Lung (tissue), 12 donors: ENCODE data around the gene AGAP1. TPM values are rescaled to one million over a fixed set of nuclear protein-coding genes. Genes with fewer than 3 reads are reported as not detected.

Experiments used
- ATAC-seq: fragments of 200-7000 bp; cut with Tn5 transposase; one replicate; pipeline ENCODE4 v1.9.1; 2020; ENCODE audit warnings: moderate number of reproducible peaks; ENCODE audit not compliant: insufficient read depth, low FRiP score
- DNase-seq, 3 donors: peaks; one replicate each; pipeline ENCODE4 v3.0.0-alpha.2; 2013 to 2017
- H3K27ac ChIP-seq, 2 donors: one replicate each; pipeline ENCODE4 v1.5.1; 2013; ENCODE audit warnings: mild to moderate bottlenecking in 2 of 2, moderate library complexity in 2 of 2, control low read depth in 1 of 2, inconsistent platforms in 1 of 2, low read depth in 1 of 2, low read length in 1 of 2
- H3K27me3 ChIP-seq, 3 donors: one replicate each; pipeline ENCODE4 v1.5.1; 2013; ENCODE audit warnings: low read length in 2 of 3; ENCODE audit not compliant: control insufficient read depth in 3 of 3, insufficient read depth in 3 of 3
- H3K36me3 ChIP-seq, 4 donors: one replicate each; pipeline ENCODE4 v1.5.1; 2013; ENCODE audit warnings: low read length in 4 of 4, mild to moderate bottlenecking in 1 of 4, moderate library complexity in 1 of 4; ENCODE audit not compliant: control insufficient read depth in 4 of 4, insufficient read depth in 4 of 4
- H3K4me1 ChIP-seq, 5 donors: one replicate each; pipeline ENCODE4 v1.5.1; 2013; ENCODE audit warnings: low read length in 5 of 5, mild to moderate bottlenecking in 2 of 5, moderate library complexity in 1 of 5; ENCODE audit not compliant: control insufficient read depth in 5 of 5, insufficient read depth in 5 of 5
- H3K4me3 ChIP-seq: one replicate; pipeline ENCODE4 v1.5.1; 2013; ENCODE audit warnings: mild to moderate bottlenecking, control low read depth, moderate library complexity
- H3K9ac ChIP-seq, 2 donors: one replicate each; pipeline ENCODE4 v1.5.1; 2013; ENCODE audit warnings: low read length in 2 of 2, control low read depth in 1 of 2; ENCODE audit not compliant: insufficient read depth in 1 of 2
- H3K9me3 ChIP-seq, 4 donors: one replicate each; pipeline ENCODE4 v1.5.1; 2013; ENCODE audit warnings: low read length in 3 of 4, mild to moderate bottlenecking in 1 of 4, moderate library complexity in 1 of 4; ENCODE audit not compliant: control insufficient read depth in 4 of 4, insufficient read depth in 3 of 4
- WGBS, 2 donors: extraction: QIAGEN DNeasy Blood & Tissue Kit; methylation state at CpG; one replicate each; pipeline ENCODE4 v1.1.7; 2013; 5-methylcytosine and 5-hydroxymethylcytosine counted together
- polyA plus RNA-seq, 2 donors: library from polyadenylated mRNA; stranded (reverse); fragments of 200-250 nt; gene quantifications; one replicate each; pipeline ENCODE4 v1.2.1, GENCODE V29; 2013
- total RNA-seq, 2 donors: library from RNA; depleted of rRNA in 1 of 2; stranded (reverse); fragments of >200 nt in 1 of 2; gene quantifications; one replicate each; pipeline ENCODE4 v1.2.1, GENCODE V29; 2014 to 2021
- TF ChIP-seq, protein P1 (sequence below): IDR thresholded peaks from 2 replicates; pipeline ENCODE4 v1.5.1; 2012; ENCODE audit warnings: mild to moderate bottlenecking; ENCODE audit errors: control extremely low read depth, extremely low read depth
- donor health status: control.
- donor health status: control.
- donor health status: Bipolar disorder and iron deficiency.
- donor health status: healthy.
- donor health status: DM: yes; HTN: yes; CAD: no.

The AGAP1 gene
- total and polyA plus RNA-seq, 4 donors: 6.6 to 39.4 (median 20.2) TPM

DNA sequence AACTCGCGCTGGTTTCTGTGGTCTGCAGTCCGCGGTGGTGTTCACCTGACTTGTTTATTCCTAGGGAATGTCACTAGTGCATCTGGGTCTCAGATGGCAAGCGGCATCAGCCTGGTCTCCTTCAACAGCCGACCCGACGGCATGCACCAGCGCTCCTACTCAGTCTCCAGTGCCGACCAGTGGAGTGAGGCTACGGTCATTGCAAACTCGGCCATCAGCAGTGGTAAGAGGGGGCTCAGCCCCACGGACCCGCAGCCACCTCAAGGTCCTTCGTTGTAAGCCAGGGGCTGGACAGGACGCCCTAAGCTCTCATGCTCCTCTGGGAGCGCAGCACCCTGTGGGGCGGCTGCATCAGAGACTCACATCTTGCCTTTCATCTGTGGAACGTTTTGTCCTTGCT, 436.9 kb downstream of the AGAP1 start:
- Histone ChIP-seq H3K27ac (no peak overlapping the region), H3K9ac (no peak overlapping the region), H3K4me1 (peaks cover 0 to 9% (median 0%) of the 10 kb centered on the region in 5 donors), H3K4me3 (no peak overlapping the region), H3K9me3 (no peaks in the 10 kb centered on the region), H3K27me3 (no peaks in the 10 kb centered on the region), H3K36me3 (peaks cover 1 to 19% (median 4%) of the 10 kb centered on the region in 4 donors)
- DNase-seq (no peak), ATAC-seq (no peak)
- WGBS, 2 donors: 92 to 95% methylated on average over 19 of the region's 19 CpGs
- TF ChIP-seq, protein P1, sequence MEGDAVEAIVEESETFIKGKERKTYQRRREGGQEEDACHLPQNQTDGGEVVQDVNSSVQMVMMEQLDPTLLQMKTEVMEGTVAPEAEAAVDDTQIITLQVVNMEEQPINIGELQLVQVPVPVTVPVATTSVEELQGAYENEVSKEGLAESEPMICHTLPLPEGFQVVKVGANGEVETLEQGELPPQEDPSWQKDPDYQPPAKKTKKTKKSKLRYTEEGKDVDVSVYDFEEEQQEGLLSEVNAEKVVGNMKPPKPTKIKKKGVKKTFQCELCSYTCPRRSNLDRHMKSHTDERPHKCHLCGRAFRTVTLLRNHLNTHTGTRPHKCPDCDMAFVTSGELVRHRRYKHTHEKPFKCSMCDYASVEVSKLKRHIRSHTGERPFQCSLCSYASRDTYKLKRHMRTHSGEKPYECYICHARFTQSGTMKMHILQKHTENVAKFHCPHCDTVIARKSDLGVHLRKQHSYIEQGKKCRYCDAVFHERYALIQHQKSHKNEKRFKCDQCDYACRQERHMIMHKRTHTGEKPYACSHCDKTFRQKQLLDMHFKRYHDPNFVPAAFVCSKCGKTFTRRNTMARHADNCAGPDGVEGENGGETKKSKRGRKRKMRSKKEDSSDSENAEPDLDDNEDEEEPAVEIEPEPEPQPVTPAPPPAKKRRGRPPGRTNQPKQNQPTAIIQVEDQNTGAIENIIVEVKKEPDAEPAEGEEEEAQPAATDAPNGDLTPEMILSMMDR: no peak

DNA sequence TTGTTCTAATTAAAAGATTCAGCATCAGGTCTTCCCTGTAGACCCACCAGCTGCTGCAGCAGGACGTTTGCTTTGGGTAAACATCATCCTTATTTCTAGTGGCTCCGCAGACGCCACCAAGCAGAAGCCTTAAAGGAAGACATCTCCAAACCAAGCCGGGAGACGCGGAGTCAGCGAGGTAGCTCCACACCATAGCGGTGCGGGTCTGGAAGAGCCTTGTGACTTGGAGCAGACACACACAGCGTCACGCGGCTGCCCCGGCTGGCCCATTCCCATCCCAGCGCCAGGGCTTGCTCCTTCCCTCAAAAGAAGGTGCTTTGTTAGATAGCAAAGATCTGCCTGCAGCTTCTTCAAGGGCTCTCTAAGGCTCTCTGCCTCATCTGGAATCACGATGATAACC, 437.8 kb downstream of the AGAP1 start:
- Histone ChIP-seq H3K9me3 (peaks cover 0 to 4% (median 0%) of the 10 kb centered on the region in 4 donors), H3K4me1 (peaks cover 0 to 9% (median 0%) of the 10 kb centered on the region in 5 donors), H3K27me3 (no peaks in the 10 kb centered on the region), H3K36me3 (peaks cover 3 to 22% (median 5%) of the 10 kb centered on the region in 4 donors), H3K27ac (no peak overlapping the region), H3K4me3 (no peak overlapping the region), H3K9ac (no peak overlapping the region)
- TF ChIP-seq, protein P1: no peak
- ATAC-seq (no peak), DNase-seq (no peak)
- WGBS, 2 donors: 91% methylated on average over 15 of the region's 15 CpGs

DNA sequence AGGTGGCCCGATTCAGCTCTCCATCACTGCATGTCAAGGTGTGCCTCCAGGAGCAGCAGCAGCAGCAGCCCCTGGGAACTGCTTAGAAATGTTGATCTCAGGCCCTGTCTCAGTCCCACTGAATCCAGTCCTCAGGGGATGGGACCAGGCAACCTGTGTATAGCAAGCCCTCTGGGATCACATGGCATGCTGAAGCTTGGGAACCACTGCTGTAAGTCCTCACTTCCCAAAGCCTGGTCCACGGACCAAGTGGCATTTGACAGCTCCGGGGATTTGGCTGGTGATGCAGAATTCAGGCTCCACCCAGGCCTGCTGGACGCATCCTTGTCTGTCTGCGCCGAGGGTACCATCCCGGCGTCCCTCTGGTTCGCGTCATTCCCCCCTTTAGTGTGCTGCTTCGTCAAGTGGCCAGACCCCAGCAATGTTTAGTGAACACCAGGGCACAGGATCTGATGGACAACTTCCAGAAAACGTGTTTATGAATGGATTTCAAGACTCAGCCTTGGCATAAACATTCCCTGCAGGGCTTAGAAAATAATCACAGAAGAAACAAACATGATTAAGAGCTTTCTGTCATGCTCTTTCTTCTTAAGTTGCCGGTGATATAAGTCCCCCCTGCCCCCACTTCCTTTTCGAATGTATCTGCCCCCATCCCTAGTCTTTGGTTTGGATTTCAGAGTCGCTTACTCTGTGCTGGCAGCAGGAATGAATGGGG, 440.4 kb downstream of the AGAP1 start:
- ATAC-seq (no peak), DNase-seq (peak in 2 of 3 donors; percentile 56 to 68)
- H3K27me3 ChIP-seq: no peaks in the 10 kb centered on the region

More for the DNA sequence above, 440.4 kb downstream of the AGAP1 start:
- no peak overlapping the region for H3K4me3 ChIP-seq
- peaks cover 0 to 4% (median 0%) of the 10 kb centered on the region in 4 donors for H3K9me3 ChIP-seq
- H3K27ac ChIP-seq: no peak overlapping the region
- H3K36me3 ChIP-seq: peaks cover 3 to 20% (median 5%) of the 10 kb centered on the region in 4 donors
- TF ChIP-seq, protein P1: no peak
- H3K4me1 ChIP-seq: peaks cover 0 to 9% (median 0%) of the 10 kb centered on the region in 5 donors
- WGBS, 2 donors: 71 to 80% methylated on average over 15 of the region's 15 CpGs
- no peak overlapping the region for H3K9ac ChIP-seq
